SU-DHL-6 (cell line): Measurements from ENCODE around the gene SDR42E1.

Source experiments
- H2AFZ ChIP-seq: fragments of 200-600 bp; sonication (generic); 2 replicates; pipeline ENCODE4 v1.6.1; 2014; ENCODE audit warnings: low read depth, mild to moderate bottlenecking, moderate library complexity, mixed read lengths, antibody characterized with exemption, low read length; ENCODE audit not compliant: severe bottlenecking
- H3F3A ChIP-seq: fragments of 200-600 bp; shearing (Covaris generic); 2 replicates; pipeline ENCODE4 v1.6.0; 2016; ENCODE audit warnings: antibody characterized with exemption, mild to moderate bottlenecking; ENCODE audit not compliant: insufficient read depth
- H3K27ac ChIP-seq: fragments of 200-600 bp; sonication (generic); 2 replicates; pipeline ENCODE4 v1.5.1; 2016; ENCODE audit warnings: low read depth, mild to moderate bottlenecking, low read length, moderate library complexity, mixed read lengths
- H3K27me3 ChIP-seq: fragments of 200-600 bp; sonication (generic), shearing (Covaris generic); 2 replicates; pipeline ENCODE4 v1.6.0; 2014; ENCODE audit warnings: mild to moderate bottlenecking, low read length
- H3K36me3 ChIP-seq: fragments of 200-600 bp; sonication (generic); 2 replicates; pipeline ENCODE4 v1.6.1; 2014; ENCODE audit warnings: mild to moderate bottlenecking, low read length, mixed read lengths
- H3K4me2 ChIP-seq: fragments of 300-600, 200-600 bp; shearing (Covaris generic), sonication (generic); 2 replicates; pipeline ENCODE4 v1.6.0; 2014; ENCODE audit warnings: low read length, low read depth, mild to moderate bottlenecking; ENCODE audit not compliant: poor library complexity, severe bottlenecking
- H3K4me3 ChIP-seq: fragments of 200-600 bp; sonication (generic); 2 replicates; pipeline ENCODE4 v1.5.1; 2014; ENCODE audit warnings: antibody characterized with exemption, low read length, mild to moderate bottlenecking, mixed read lengths; ENCODE audit not compliant: insufficient read depth, poor library complexity, severe bottlenecking
- H3K79me2 ChIP-seq: fragments of 200-600 bp; sonication (generic); 2 replicates; pipeline ENCODE4 v1.6.1; 2014; ENCODE audit warnings: mild to moderate bottlenecking, low read length, moderate library complexity; ENCODE audit not compliant: insufficient read depth
- H3K9ac ChIP-seq: fragments of 200-600 bp; sonication (generic); 2 replicates; pipeline ENCODE4 v1.7.0; 2014; ENCODE audit warnings: mild to moderate bottlenecking, low read length
- H3K9me2 ChIP-seq: fragments of 200-600 bp; sonication (generic); replicated peaks from 2 replicates; pipeline ENCODE4 v1.6.1; 2014; ENCODE audit warnings: low read length; ENCODE audit not compliant: insufficient read depth
- H3K9me3 ChIP-seq: fragments of 200-600 bp; sonication (generic); 2 replicates; pipeline ENCODE4 v1.6.1; 2014; ENCODE audit warnings: low read length, mixed read lengths; ENCODE audit not compliant: insufficient read depth
- H4K20me1 ChIP-seq: fragments of 200-600 bp; sonication (generic); 2 replicates; pipeline ENCODE4 v1.6.1; 2014; ENCODE audit warnings: low read depth, mild to moderate bottlenecking, antibody characterized with exemption, low read length, moderate library complexity, mixed read lengths
- EZH2phosphoT487 ChIP-seq: fragments of 200-600 bp; sonication (generic), shearing (Covaris generic); conservative IDR thresholded peaks from 2 replicates; pipeline ENCODE4 v1.6.1; 2018; ENCODE audit warnings: mild to moderate bottlenecking, antibody characterized with exemption, low read length, moderate library complexity, mixed read lengths
- TF ChIP-seq, protein P1 (sequence below): fragments of 200-600 bp; sonication (generic); IDR thresholded peaks from one replicate; pipeline ENCODE4 v1.5.1; 2017; ENCODE audit warnings: antibody characterized with exemption, mild to moderate bottlenecking, low read length, moderate library complexity; ENCODE audit not compliant: insufficient read depth, poor library complexity, severe bottlenecking

The SDR42E1 gene

DNA sequence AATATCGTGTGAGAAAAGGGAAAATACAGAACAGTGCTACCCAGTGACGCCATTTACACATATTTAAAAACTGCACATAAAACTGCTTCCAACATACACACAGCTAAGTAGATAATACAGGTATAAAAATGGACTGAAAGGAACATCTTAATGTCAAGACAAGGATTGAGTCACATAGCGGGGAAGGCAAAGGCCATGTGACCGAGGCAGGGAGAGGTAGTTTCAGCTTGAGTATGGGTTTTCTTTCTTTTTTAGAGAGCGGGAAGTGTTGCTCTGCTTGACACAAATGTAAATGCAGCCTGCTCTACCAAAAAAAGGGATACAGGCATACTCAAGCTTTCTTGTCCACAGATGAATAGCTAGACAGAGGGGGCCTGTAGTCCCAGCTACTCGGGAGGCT is 46.5 kb downstream of the SDR42E1 start:
- H3F3A ChIP-seq = peaks cover 51% of the 10 kb centered on the region
- no peak overlapping the region for H2AFZ ChIP-seq
- TF ChIP-seq, protein P1, sequence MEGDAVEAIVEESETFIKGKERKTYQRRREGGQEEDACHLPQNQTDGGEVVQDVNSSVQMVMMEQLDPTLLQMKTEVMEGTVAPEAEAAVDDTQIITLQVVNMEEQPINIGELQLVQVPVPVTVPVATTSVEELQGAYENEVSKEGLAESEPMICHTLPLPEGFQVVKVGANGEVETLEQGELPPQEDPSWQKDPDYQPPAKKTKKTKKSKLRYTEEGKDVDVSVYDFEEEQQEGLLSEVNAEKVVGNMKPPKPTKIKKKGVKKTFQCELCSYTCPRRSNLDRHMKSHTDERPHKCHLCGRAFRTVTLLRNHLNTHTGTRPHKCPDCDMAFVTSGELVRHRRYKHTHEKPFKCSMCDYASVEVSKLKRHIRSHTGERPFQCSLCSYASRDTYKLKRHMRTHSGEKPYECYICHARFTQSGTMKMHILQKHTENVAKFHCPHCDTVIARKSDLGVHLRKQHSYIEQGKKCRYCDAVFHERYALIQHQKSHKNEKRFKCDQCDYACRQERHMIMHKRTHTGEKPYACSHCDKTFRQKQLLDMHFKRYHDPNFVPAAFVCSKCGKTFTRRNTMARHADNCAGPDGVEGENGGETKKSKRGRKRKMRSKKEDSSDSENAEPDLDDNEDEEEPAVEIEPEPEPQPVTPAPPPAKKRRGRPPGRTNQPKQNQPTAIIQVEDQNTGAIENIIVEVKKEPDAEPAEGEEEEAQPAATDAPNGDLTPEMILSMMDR = no peak
- no peak for TF ChIP-seq EZH2phosphoT487
- no peak overlapping the region for H3K27ac ChIP-seq
- H3K9ac ChIP-seq = no peak overlapping the region
- H3K9me2 ChIP-seq = no peaks in the 10 kb centered on the region
- H3K27me3 ChIP-seq = no peaks in the 10 kb centered on the region
- H3K4me3 ChIP-seq = no peak overlapping the region
- no peaks in the 10 kb centered on the region for H3K79me2 ChIP-seq
- H3K9me3 ChIP-seq = no peaks in the 10 kb centered on the region
- no peak overlapping the region for H3K4me2 ChIP-seq
- H3K36me3 ChIP-seq = no peaks in the 10 kb centered on the region
- H4K20me1 ChIP-seq = no peaks in the 10 kb centered on the region

DNA sequence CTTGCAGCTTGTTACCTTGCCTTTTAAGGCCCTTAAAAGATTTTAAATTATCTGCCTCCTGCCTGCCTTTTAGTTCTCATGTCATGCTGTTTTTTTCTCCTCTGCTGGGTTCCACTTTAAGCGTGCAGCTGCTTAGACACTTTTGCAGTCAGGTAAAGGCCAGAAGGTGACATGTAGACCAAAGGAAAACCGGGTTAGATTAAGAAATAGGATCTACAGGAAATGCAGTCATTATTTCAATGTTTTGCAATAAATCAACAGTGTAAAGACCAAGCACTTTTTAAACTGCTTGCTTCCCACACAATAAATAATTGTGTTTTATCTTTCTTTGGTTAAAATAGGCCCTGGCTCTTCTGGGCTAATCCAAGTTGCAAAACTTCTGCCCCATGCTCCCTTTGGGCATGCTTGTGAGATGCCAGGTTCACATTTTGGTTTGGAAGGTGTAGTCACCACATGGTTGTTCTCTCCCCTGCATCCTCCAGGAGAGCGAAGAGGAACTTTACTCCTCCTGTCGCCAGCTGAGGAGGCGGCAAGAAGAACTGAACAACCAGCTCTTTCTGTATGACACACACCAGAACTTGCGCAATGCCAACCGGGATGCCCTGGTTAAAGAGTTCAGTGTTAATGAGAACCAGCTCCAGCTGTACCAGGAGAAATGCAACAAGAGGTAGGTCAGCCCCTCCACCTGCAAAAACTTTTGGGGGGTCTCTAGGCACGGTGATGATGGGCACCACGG is 54.9 kb downstream of the SDR42E1 start:
- H3K9me3 ChIP-seq = no peaks in the 10 kb centered on the region
- TF ChIP-seq EZH2phosphoT487 = no peak
- TF ChIP-seq, protein P1 = no peak
- H3K9ac ChIP-seq = no peak overlapping the region
- no peak overlapping the region for H3K4me2 ChIP-seq
- peaks cover 25% of the 10 kb centered on the region for H3F3A ChIP-seq
- H3K4me3 ChIP-seq = no peak overlapping the region
- H3K27me3 ChIP-seq = no peaks in the 10 kb centered on the region
- H3K79me2 ChIP-seq = no peaks in the 10 kb centered on the region
- no peaks in the 10 kb centered on the region for H3K9me2 ChIP-seq
- H2AFZ ChIP-seq = no peak overlapping the region
- no peaks in the 10 kb centered on the region for H4K20me1 ChIP-seq
- no peak overlapping the region for H3K27ac ChIP-seq
- peaks cover 55% of the 10 kb centered on the region for H3K36me3 ChIP-seq

DNA sequence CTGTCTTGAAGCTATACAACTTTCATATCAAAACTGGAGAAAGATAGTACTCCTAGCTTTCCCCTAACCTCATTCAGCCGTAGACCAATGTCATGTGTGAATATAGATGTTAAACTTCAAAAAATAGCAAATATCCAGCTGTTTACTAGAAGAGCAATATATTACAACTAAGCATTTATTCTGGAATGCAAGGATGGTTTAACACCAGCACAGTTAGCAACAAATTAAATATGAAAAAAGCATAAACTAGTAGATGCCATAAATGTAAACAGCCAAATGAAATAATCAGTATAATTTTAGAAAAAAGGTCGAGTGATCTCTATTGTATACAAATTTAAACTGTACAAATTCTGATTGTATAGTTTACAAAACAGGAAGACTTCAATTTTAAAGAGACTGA is 59.7 kb downstream of the SDR42E1 start:
- Histone ChIP-seq H3K27me3 (no peaks in the 10 kb centered on the region), H4K20me1 (no peaks in the 10 kb centered on the region), H3K4me3 (no peak overlapping the region), H2AFZ (no peak overlapping the region), H3K79me2 (no peaks in the 10 kb centered on the region), H3K9ac (no peak overlapping the region), H3K9me3 (no peaks in the 10 kb centered on the region), H3K9me2 (no peaks in the 10 kb centered on the region), H3F3A (peaks cover 26% of the 10 kb centered on the region), H3K36me3 (peaks cover 81% of the 10 kb centered on the region), H3K4me2 (no peak overlapping the region), H3K27ac (no peak overlapping the region)
- no peak for TF ChIP-seq EZH2phosphoT487
- TF ChIP-seq, protein P1 = no peak
